GM18870 (cell line): Measurements from ENCODE around the gene FRYL.

Source experiments
- ATAC-seq: cut with Tn5 transposase; IDR thresholded peaks from one replicate; pipeline ENCODE4 v1.9.1; 2021; ENCODE audit warnings: moderate library complexity; ENCODE audit not compliant: unreplicated experiment

The FRYL gene

DNA sequence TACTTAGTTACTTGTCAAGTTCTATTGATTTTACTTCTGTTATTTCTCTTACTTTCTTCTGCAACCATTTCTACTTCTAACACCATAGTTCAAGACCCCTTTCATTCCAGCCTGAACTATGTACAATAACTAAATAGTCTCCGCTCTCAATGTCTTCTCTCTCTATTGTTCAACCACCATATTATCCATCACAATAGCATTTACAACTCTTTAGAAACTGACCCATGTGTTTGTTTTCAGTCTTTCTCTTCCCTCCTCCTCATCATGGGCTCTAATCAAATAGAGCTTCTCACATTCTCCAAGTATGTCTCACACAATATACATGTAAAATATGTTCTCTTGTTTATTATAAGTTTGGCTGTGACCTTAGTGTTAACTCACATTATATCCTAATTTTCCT, 146.4 kb downstream of the FRYL start:
- no peak for ATAC-seq

DNA sequence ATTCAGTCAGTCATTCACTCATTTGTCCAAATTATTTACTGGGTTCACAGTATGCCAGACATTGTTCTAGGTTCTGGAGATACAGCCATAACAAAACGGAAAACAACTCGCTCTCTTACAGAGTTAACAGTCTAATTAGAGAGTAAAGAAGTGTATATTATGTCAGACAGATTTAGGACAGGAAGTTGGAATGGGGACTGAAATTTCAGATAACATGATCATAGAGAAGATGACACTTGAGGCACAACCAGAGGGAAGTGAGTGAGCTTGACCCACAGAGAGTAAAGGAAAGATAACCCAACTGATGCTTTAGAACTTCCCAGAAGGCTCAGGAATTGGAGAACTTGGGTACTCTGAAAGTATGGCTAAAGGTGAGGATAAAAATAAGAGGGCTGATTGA, 150.6 kb downstream of the FRYL start:
- ATAC-seq = no peak

DNA sequence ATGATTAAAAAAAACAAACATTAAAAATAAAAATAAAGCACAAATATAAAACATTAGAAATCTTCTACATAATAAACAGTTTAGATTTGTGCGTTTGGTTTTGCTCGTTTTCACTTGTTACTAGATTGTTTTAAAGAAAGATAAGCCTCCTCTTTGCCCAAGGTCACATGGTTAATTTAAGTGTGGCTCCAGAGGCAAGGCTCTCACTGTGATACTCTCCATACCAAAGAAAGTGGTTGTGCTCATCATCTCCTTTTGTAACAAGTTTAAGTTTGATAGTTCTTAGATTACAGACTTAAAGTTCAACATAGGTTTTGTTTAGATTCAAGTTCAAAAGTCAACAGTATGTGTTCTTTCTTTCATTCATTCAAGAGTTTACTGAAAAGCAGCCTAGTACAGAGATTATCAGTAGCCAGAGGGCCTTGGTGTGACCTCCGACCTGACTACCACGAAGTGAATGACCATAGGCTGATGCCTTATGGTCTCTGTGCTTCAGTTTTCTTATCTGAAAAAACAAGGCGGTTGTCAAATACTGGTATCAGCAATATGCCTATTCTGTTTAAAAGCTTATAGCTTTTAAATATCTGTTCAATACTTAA, 156.8 kb downstream of the FRYL start:
- no peak for ATAC-seq

DNA sequence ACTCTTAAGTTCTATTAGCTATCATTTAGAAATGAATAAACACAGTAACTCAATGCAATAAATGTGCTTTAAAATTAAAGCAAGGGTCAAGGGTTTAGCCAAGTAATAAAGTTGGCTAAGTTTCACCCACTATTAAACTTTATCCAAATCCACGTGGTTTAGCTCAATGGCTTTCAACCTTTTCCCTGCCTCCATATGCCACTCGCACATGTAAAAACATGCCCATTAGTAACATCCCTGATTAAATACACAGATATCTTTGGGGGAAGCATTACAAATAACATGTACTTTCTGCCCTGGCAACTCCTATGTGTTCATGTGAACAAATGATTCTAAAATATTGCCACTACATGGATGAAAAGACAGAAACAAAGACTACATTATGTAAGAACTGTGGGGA, 159.2 kb downstream of the FRYL start:
- ATAC-seq = no peak

DNA sequence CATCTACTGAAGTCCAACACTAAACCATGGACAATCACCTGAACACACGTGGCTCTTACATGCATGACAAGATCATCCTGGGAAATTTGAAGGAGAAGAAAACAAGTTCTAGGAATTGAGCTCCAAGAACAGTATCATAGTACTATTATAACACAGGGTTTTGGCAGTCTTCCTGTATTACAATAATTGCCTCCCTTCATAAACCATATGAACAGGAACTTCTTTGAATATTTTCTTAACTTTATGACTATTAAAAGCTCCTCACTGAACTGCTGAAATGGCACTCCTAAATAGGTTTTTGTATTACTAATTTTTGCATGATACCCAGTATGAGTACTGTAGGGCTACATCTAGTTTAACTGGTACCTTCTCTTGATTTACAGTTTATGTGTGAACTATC, 160.0 kb downstream of the FRYL start:
- ATAC-seq = no peak

DNA sequence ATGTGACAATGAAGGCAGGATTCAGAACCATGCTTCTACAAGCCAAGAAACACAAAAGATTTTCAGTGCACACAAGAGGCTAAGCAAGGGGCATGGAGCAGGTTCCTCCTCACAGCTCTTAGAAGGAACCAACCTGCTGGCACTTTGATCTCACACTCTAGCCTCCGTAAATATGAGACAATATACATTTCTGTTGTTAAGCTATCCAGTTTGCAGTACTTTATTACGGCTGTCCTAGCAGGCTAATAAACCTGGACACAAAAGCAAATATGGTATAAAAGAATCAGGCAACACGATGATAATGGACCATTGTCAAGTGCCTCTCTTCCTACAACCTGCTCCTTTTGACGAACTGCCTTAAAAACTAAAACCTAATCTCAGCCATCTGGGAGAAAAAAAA, 175.6 kb downstream of the FRYL start:
- ATAC-seq = no peak

DNA sequence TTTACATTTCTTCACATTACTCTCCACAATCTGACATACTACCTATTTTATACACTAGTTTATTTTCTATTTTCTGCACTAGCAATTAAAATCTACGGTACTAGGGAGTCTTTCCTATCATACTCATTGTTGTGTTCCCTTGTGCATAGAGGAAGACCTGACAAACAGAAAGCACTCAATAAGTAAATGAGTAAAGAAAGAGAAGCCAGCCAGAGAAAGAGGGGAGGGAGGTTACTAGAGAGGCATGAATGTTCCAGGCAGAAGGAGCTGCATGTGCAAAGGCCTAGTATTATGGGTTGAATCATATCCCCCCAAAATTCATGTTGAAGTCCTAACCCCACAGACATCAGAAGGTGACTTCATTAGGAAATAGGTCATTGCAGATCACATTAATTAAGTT, 176.0 kb downstream of the FRYL start:
- no peak for ATAC-seq

DNA sequence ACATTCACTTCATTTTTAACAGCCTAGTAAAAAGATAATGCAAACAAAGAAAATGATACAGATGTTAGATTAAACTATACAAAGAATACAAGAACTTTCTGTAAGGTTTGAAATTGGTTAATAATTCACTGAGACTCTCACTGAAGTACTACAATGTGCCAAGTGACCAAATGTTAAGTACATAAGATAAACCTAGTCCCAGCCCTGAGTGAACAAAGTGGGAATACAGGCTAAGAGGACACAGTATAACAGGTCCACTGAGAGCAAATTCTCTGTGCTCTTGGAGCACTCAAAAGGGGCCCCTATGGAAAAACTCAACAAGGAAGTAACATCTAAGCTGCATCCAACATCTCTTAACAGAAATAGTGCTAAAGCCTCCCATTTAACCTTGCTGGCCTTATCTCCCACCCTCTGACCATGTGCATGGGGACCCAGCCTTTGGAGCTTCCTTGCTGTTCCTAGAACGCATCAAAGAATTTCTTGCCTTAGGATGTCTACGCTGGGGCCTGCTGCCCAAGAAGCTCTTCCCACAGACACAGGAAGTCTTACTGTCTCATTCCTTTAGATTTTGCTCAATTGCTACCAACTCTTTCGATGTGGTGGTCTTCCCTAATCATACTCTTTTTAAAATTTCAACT, 176.6 kb downstream of the FRYL start:
- no peak for ATAC-seq

DNA sequence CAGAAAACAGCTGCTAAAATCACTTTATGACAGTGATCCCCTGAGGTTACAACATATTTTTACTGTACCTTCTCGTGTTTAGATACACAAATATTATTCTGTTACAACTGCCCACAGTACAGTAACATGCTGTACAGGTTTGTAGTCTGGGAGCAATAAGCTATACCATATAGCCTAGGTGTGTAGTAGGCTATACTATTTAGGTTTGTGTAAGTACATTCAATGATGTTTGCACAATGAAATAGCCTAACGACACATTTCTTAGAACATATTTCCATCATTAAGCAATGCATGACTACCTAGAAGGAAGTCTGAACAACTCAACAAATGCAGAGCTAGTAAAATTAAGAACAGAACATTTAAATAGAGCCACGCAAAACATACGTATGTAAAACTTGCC, 177.3 kb downstream of the FRYL start:
- no peak for ATAC-seq

DNA sequence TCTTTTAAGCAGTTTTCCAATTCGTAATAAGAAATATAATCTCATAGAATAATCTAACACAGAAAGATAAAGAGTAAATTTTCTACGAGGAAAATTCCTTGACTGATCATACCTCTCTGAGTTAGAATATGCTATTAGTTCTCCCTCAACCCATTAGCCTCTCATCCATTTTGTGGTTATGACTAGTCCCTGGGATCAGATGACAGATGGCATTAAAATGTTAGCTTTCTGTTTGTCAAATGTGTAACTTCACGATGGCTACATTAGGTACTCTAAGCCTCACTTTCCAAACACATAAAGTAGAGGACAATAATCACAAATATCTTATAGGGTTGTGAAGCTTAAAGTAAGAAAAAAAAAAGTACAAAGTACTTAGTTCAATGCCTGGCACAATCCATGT, 177.9 kb downstream of the FRYL start:
- ATAC-seq = no peak

DNA sequence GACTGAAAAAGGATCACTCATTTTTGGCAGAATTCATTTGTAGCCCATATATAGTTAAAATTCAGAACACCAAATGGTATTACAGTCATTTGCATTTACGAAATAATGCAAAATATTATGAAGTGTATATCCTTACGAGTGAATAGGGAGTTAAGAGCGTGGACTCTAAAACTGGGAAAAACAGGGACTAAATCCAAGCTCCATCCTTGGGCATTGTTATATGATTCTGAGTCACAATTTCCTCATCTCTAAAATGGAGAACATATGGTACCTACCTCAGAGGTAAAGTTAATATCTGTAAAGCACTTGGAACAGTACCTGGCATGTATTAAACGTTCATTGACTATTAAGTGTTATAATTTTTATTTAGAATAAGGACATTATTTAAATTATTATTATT, 183.7 kb downstream of the FRYL start:
- ATAC-seq = no peak

DNA sequence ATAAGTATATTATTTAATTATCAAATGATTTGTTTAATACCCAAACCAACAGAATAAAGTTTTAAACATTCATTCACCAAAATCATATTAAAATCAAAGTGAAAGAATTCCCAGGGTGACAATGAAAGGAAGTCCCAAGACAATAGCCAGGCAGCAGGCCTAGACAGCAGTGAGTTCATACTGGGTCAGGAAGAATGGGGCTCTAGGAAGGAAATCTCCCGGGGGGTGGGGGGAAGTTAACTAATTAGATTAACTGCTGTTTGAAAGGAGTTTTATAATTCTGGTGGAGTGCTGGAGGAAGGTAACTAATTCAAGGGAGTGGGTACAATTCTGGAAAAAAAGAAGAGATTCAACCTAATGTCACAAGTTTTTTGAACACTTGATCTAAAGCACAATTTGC, 185.9 kb downstream of the FRYL start:
- ATAC-seq = no peak

DNA sequence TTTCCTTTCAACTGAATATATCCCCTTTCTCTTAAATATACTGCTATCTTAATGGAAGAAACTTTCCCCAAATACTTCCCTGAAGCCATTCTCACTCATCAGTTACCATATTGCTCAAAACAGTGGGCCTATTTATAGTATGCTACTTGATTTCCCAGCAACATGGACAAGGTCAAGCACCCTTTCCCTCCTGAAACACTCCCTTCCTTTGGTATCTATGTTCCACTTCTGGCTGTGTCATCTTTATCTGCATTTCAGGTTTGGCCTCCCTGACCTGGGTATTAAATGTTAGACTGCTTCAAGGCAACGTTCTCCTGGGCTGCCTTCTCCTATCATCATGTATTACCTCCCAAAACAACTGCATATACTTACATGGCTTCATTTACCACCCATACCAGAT, 188.7 kb downstream of the FRYL start:
- no peak for ATAC-seq

DNA sequence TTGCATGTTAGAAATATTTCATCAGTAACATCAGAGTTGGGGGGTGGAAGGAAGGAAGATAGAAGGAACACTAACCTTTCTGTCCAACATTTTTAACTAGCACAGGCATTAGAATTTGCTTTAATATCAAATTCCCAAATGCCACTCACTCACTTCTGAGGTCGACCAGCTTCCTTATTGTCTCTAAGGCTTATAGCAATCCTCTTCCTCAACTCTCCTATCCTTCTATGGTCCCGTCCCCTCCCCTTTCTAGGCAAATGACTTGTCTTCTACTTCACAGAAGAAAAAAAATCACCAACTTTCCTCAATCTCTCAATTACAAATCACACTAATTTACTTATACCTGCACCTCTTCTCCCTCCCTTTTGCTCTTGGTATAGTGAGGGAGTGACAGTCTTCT, 189.2 kb downstream of the FRYL start:
- no peak for ATAC-seq

DNA sequence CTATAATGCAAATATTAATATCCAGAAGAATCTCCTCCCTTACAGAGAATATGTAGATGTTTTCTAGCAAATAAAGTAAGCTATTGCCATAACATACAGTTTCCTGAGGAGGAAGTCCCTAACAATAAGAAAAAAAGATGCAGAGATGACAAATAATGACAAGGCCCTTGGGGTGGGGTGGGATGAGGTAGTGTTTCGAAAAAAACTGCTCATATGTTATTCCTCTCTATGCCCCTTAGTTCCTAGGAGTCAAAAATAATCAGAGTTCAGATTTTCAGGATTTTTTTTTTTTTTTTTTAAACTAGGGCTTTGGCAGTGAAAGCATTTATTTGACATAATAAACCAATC, 191.0 kb downstream of the FRYL start:
- ATAC-seq = no peak

DNA sequence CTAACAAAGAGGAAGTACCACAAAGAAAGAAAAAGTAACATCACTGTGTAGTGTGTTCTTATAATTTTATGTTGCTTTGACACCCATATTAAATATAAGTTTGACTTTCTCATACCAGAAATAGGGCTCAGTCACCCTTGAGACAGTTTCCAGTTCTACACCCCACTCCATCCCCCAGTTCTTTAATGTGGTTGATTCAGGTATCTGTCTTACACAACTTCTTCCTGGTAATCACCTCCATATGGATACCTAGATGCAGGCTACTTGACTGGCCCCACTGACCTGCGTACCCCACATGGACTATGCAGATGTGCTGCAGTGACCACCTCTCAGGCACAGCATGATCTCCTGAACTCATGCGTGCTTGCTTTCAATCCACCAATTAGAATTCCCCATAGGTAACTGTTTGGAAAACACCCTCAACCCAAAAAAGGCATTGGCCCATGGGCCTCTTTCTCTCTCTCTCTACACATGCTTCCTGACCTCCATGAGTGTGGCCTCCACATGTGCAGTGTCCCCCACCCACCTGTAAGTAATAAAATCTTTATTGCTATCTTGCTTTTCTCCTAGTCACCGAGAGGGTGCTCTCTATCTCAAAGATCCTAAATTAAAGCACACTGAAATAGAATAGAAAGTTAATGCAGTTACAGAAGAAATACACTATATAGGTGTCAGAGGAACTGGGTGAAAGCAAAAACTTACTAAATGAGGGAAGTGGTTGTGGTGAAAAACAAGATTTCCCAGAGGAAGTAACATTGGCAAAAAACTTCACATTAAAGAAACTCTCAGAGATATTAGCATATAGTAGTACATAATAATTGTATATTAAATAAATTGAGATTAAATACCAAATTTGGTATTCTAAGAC, 191.6 kb downstream of the FRYL start:
- ATAC-seq = no peak

DNA sequence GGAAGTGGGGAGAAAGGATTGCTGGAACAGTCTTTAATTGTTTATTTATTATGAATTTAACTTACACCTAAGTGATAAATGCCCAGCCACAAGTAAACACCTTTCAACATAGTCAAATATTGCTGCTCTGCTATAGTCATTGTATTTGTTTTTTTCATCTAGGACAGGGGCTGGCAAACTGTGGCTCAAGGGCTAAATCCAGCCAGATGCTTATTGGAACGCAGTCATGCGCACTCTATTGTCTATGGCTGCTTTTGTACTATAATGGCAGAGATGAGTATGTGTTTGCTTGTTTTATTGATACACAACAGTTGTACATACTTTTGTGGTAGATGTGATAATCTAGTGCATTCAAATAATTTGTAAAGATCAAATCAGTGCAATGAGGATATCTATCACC, 194.7 kb downstream of the FRYL start:
- ATAC-seq = no peak

DNA sequence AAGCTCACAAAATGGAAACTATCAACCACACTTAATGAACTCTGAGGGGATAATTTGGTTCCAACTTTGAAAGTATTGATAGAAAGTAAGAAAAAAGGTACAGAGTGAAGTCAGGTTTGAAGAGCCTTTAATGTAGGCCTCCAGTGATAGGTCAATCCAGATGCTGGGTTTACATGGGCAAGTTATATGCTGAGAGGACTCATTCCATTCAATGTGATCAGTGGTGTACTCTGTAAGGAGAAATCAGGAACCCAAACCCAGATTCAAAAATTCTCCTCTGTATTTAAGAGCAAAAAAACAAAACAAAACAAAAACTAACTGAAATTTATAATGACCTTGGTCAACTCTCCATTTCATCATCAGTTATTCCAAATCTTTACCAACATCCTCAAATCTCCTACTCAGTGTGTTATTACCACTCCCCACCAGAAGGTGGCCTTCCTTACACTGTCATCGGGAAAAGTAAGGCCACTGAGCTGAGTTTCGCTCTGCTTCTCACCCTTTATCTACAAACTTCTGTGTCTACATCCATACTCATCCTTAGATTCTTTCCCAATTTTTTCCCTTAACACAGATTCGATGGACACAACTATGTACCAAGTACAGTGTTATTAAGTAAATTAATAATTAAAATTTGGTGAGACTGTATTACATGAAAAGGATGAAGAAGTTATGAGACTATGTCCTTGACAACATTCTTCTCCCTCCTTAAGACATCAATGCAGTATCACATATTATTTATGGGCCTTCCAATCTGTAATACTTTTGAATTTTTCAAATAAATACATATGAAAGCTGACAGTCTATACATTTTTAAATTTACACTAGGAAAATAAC, 201.7 kb downstream of the FRYL start:
- peak; percentile 86 for ATAC-seq

DNA sequence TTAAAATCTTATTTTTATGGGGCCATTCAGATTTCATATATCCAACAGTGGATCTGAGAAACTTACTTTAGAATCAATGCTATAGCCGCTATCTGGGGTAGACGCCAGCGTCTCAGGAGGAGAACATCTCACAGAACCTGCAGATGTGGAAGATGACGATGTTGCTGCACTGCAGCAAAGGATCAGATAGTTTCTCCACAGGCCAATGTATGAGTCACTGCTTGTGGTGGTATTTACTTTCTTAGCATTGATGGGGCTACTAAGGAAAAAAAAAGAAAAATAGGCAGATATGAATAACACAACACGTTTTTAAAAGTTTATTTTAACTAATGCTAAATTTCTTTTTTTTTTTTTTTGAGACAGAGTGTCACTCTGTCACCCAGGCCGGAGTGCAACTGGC, 204.1 kb downstream of the FRYL start:
- no peak for ATAC-seq

DNA sequence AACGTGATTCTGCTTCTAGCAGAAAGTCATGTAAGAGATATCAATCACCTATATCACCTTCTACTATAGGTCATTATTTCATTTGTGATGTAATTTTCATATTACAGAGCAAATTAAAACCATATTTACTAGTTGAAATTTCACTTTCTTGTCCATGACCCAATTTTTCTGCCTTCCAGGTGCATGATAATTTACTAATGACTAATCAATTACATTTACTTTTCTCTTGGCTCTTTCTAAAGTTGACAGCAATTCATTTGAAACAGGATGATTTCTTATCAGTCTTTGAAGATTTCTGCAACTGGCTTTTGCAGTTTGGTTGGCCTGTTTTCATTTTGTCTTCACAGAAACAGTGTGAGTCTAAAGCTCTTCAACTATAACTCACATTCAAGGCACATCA, 208.6 kb downstream of the FRYL start:
- no peak for ATAC-seq

DNA sequence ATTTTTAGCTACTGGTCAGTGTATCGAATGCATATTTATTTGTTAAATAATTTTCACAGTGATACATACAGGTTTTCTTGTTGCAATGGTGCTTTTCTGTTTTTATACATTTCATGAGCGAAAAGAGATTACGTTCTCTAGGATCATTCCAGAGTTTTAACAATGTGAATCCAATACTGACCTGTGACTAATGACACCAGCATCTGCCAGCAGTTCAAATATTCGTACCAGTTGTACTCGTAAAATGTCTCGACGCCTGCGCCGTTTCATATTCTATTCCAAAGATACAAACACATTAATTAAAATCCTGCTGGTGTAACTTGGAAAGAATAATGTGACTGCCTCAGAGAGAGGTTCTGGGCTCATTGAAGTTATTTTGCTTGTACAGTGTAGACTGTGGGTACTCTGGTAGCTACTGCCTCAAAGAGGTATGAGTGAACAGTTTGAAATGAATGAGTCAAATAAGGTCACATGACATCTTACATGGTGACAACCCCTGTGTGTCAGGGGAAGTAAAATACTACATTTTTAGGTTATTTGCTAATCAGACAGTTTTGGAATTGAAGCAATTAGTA, 209.3 kb downstream of the FRYL start:
- no peak for ATAC-seq
